GM18517 (cell line): Measurements from ENCODE around the gene SLAMF8.

Source experiments
- ATAC-seq: cut with Tn5 transposase; IDR thresholded peaks from one replicate; pipeline ENCODE4 v1.9.1; 2021; ENCODE audit warnings: mild to moderate bottlenecking, moderate library complexity; ENCODE audit not compliant: unreplicated experiment

Gene SLAMF8

DNA sequence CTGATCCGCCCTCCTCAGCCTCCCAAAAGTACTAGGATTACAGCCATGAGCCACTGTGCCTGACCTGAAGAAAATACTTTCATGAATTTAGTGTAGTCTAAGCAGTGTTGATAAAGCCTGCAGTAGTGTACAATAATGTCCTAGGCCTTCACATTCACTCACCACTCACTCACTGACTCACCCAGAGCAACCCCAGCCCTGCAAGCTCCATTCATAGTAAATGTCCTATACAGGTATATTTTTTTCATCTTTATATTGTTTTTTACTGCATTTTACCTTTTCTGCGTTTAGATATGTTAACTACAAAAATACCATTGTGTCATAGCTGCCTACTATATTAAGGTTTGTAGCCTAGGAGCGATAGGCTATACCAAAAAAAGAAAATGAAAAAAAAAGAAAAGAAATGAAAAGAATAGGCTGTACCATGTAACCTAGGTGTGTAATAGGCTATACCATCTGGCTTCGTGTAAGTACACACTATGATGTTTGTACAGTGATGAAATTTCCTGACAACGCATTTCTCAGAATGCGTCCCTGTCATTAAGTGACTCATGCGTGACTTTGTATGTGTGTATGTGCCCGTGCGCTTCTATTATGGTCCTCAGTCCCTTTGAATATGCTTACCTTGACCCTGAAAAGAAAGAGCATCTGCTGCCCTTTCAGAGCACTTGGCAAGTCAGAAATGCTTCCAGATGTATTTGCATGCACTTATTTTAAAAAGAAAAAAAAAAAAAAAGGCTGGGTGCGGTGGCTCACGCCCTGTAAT is 9.2 kb upstream of the SLAMF8 start:
- ATAC-seq: no peak

DNA sequence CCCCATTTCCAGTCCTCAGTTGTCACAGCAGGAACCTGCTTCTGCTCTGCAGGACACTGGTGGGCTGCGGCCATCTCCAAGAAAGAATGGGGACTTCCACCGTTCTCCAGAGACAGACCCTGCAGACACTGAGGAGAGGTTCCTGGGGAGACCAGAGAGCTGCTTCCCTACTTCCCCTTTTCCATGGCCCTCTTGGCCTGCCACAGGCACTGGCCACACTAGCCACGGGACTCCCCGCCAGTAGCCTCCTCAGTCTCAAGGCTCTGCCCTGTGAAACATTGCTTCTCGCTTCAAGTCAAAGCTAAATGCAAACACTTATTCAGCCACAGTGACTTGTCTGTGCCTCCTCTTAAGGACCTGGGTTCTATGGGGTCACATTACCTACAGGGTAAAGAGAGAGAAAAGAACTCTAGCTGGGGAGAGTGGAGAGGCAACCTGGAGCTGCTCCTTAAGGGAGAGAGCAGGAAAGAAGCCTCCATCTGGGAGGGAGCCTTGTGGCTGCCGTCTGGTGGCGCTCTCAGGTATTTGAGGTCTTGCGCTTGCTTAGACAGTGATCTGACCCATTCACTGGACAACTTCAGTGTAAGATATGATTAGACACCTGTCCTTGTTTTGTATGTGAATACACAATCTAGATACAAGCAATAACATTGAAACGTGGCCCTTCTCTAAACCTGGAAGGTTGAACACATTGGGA is 5.4 kb upstream of the SLAMF8 start:
- no peak for ATAC-seq

DNA sequence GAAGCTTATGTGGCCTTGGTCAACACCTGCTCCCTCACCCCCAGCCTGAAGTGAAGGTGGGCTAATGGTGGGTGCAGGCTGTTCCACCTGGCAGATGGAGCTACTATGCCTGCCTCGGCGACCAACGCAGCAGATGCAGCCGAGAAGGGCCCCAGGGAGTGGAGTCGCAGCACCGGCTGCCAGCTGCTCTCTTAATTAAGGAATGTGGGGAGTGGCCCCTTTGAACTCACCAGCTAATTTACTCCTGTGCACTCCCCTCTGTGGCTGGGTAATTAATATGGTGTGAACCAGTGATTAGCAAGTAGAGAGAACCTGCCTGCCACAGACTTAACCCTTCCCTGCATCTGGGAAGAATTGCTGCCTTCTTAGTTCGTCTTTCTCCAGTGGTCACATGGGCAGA is 3.3 kb upstream of the SLAMF8 start:
- ATAC-seq: no peak

DNA sequence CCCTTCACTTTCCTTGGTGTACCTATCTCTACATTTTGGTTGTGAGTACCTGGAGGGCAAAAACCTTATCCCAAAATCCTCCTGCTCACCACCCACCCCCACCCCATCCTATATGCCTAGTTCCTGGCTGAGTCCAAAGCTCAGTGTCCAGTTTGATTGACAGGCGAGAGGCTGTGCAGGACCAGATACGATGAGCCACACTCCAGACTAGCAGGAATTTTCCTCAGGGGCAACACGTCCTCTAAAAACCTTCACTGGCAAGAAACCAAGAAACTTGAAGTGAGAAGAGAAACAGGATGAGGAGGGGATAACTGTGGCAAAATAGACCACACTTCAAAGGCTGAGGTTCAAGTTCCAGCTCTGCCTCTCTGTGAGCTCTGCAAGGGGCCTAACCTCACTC is 1.1 kb upstream of the SLAMF8 start:
- no peak for ATAC-seq

DNA sequence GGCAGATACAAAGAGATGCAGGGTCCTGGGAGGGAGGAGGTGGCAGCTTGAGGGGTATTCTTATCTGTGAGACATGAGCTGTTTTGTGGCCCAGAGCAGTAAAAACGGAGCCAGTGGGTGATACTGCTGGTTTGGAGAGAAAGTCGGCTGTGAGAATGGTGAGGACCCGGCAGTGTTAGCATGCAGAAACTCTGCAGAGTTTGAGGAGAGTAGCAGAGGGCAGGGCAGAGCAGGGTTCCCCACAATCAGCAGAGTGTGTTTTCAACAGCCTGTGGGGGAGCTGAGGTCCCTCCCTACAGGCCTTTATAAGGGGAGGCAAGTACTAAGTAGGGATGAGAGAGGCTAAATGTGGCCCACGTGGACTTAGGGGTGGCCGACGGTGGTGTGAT is 423 bp downstream of the SLAMF8 start:
- ATAC-seq: no peak

DNA sequence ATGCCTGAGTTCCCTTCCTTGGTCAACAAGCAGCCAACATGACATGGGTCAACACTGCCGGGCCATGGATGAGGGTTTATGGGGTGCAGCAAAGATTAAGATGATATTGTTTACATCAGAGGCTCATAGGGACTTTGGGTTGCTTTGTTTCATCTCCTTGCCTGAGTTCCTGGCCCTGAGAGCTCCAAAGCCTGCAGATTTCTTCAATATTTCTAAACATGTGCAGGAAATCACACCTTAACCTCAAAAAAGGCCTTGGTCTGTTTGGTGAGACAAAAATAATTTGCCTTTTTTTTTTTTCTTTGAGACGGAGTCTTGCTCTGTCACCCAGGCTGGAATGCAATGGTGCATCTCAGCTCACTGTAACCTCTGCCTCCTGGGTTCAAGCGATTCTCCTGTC is 876 bp downstream of the SLAMF8 start:
- no peak for ATAC-seq

DNA sequence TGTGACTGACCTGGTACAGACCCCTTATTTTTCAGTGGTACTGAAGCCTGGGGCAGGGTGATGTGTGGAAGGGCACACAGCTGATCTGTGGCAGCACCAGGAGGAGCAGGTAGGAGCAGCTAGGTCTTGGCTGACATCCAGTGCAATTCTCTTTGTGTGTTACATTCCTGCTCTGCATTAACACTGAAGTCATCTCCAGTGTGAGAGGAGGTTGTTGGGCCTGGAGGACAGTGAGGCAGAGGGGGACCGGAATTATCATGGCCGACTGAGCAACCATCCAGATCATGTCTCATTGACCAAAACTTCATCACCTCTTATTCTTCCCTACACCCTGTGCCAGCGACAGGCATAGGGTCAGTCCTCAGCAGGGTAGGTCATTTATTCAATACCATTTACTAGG is 1.5 kb downstream of the SLAMF8 start:
- ATAC-seq: no peak

DNA sequence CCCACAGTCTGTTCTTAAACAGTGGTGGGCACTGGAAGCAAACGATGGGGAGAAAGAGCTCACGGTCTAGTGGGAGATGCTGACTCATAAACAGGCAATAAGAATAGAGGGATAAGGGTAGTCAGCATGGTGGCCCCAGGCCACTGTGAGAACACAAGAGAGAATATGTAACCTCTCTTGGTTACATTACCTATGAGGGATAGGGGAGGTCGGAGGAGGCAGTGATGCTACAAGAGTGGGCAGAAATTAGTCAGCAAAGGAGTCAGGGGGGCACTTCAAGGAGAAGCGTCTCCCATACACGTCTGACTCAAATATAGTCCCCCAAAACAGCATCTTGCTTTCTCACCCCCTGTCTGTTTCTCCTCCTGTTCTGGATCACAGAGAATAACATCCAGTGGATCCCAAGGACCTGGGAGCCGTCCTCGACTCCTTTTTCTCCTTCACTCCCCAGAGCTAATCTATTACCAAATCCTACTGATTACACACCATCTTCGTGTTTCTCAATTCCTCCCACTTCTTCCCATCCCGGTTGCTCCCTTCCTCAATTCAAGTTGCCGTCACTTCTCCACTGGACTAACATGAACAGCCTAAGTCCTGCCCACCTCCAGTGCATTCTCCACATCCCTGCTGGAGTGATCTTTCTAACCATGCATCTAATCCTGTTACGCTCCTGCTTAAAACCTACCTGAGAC is 2.1 kb downstream of the SLAMF8 start:
- ATAC-seq: no peak

DNA sequence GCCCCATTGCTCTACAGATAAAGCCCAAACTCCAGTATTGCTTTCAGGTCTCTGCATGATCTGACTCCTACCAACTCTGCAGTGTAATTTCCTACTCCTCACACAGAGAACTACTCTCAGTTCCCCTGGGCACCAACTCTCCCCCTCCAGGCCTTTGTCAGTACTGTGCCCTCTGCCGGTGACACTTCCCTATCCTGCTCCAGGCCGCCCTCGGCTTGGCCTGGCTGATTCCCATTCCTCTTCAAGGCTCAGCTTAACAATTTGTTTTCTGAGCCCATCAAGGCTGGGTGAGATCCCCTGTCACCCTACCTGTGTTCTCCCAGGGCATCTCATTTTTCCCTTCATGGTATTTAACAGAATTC is 2.6 kb downstream of the SLAMF8 start:
- ATAC-seq: peak; percentile 85

DNA sequence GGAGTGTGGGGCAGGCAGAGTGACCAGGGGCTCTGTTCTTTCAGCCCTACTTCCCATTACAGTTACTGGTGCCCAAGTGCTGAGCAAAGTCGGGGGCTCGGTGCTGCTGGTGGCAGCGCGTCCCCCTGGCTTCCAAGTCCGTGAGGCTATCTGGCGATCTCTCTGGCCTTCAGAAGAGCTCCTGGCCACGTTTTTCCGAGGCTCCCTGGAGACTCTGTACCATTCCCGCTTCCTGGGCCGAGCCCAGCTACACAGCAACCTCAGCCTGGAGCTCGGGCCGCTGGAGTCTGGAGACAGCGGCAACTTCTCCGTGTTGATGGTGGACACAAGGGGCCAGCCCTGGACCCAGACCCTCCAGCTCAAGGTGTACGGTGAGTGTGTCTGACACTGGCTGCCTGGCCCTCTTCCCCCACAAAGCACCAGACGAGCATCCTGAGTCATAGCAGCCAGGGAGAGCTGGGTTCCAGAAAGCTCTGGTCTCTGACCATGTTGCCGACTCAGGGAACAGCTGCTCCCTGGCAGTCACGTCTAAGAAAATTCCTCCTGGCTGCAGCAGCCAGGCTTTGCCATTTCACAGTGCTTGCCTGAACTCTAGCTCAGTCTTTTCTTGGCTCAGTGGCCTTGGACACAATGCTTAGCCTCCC is 3.3 kb downstream of the SLAMF8 start:
- ATAC-seq: no peak

DNA sequence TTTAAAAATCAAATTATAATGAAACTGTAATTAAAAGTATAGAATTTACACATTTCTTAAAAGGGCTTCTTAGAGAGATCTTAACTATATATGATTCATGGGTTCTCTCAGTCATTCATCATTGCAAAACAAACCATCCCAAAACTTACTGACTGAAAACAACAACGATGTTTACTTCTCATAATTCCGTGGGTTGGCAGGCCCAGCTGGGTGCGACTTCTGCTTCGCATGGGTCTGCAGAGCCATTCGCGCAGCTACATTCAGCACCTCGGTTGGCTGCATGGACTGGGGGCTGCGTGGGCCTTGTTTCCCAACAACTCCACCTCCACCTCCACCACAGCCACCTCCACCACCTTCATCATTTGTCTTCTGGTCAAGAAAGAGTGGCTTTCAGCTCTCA is 4.0 kb downstream of the SLAMF8 start:
- ATAC-seq: no peak

DNA sequence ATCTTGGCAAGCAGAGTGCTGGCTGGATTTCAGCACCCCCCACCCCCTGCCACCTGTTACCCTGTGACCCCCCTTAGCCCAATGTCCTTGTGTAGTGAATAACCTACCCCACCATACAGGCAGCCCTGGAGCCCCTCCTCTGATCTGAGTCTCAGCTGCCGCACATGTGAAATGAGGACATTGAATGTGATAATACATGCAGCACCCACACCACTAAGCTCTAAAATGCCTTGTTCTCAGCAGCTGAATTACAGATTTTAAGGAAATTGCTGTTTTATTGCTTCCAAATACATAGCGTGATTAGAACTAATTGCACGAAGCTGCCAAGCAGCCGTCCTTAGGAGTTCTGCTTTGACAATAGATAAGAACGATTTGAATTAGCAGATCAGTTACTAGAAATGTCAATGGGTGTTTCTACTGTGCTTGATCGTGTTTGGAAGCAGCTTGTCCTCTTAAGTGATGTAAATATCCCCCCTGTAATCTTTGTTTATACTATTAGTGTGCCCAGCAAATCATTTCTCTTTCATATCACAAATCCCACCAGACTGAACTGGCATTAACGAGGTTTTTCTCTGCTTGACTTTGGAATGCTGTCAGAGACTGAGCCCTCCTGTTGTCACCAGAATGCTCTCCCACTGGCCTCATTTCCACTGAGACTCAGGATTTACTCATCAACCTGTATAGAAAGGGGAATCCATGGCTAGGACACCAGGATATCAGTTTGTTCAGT is 4.9 kb downstream of the SLAMF8 start:
- no peak for ATAC-seq

DNA sequence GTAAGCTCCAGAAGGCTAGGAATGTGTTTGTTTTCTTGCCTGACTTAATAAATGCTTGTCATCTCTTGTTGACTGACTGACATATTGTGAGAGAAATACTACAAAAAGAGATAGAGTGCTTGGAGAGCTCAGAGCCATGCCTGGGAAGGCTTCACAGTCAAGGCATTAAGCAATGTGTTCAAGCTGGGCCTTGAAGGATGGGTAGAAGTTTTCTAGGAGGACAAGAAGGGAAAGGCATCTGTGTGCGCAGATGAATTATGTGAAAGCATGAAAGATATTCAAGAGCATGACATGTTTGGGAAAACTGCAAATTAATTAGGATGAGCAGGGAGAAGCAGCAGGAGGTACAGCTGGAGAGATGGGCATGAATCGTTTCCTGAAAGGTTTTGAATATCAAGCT is 5.6 kb downstream of the SLAMF8 start:
- no peak for ATAC-seq

DNA sequence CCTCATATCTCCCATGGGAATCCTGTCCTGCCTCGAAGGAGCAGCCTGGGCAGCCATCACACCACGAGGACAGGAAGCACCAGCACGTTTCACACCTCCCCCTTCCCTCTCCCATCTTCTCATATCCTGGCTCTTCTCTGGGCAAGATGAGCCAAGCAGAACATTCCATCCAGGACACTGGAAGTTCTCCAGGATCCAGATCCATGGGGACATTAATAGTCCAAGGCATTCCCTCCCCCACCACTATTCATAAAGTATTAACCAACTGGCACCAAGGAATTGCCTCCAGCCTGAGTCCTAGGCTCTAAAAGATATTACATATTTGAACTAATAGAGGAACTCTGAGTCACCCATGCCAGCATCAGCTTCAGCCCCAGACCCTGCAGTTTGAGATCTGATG is 8.7 kb downstream of the SLAMF8 start:
- ATAC-seq: no peak

DNA sequence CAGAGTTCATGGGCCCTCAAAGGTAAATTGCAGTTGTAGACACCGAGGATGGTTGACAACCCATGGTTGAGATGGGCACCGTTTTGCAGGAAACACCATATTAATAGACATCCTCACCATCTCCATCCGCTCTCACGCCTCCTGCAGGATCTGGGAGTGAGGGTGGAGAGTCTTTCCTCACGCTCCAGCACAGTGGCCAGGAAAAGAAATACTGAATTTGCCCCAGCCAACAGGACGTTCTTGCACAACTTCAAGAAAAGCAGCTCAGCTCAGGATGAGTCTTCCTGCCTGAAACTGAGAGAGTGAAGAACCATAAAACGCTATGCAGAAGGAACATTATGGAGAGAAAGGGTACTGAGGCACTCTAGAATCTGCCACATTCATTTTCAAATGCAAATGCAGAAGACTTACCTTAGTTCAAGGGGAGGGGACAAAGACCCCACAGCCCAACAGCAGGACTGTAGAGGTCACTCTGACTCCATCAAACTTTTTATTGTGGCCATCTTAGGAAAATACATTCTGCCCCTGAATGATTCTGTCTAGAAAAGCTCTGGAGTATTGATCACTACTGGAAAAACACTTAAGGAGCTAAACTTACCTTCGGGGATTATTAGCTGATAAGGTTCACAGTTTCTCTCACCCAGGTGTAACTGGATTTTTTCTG is 9.3 kb downstream of the SLAMF8 start:
- ATAC-seq: no peak

DNA sequence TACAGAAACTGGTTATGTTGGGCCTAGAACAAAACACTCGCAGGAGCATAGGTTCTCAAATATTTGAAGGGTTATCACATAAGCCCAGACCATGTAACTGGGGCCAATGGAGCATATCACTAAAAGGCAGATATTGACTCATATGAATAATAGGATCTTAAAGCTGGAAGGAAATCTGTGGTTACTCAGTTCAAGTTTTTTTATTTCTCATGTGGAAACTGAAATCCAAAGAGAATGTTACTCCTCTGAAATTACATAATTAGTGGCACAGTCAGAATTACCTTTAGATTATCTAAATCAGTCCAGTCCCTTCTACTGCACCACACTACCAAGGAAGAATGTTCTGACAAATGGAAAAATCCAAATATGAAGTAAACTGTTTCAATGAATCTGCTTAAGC is 12.0 kb downstream of the SLAMF8 start:
- no peak for ATAC-seq

DNA sequence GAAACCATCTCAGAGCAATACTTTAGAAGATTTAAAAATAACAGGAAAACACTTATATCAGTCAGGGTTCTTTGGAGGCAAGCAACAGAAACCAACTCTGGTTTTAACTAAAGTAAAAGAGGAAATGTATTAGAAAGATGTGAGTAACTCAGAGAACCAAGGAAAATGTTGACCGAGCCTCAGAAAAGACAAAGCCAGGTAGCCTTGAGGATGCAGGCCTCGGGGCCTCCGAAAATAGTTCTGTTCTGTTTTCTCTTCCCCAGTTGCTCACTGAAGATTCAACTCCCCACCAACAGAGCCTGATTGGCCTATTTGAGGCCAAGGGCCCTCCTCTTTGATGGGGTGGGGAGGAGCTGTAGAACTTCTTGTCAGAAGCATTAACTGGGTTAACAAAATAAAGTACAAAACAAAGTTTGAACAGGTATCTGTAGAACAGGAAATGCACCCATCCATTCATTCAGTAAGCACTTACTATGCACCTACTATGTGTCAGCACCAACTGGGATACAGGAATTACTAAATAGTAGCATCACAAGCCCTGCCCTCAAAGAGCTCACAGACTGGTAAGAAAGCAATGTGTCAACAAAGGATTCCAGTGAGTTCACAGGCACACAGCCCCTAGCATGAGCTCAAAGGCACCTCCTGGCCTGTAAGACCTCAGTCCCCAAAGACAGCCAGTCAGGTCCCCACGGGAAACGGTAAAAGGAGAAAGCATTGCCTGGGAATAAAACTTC is 12.6 kb downstream of the SLAMF8 start:
- peak; percentile 48 for ATAC-seq

DNA sequence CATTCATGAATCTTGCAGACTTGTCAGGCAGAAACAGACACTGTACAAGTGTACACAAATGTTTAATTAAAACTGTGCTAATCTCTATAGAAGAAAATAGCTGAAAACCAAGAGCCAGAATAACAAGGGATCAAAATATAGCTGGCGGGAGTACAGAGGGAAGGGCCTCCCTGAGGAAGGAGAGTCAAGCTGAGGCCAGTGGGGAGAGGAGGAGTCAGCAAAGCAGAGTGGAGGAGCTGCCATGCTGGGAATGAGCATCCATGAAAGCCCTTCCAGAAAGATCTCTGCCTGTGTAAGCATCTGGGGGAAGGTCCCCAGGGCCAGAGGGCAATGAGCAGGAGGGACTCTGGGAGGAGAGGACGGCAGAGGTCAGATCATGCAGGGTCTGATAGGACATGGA is 15.1 kb downstream of the SLAMF8 start:
- no peak for ATAC-seq

DNA sequence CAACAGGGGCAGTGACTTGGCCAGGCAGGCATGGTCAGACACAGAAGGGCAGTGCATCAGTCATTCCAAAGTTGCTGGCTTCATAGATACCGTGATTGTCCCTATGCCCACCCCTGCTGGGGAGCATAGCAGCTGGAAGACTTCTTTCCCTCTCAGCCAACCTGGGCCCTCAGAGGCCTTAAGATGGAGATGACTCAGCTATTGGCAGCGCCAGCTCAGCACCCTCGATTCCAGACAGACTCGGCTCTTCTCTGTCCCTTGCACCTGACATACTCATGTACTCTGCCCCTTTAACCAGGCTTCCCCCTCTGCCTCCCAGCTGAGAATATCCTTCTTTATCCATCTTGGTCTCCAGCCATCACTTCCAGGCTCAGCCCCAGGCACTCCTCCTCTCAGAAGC is 16.8 kb downstream of the SLAMF8 start:
- ATAC-seq: no peak
